Measurements from ENCODE around the gene ADAMTS4. TPM values are rescaled to one million over a fixed set of nuclear protein-coding genes. Genes with fewer than 3 reads are reported as not detected.

ADAMTS4 gene
- total and polyA plus RNA-seq, 4 donors, result 17.5 to 65.6 (median 38.4) TPM

GRCh38 chr1:161189036-161189435 is 9.8 kb downstream of the ADAMTS4 start:
- H3K27me3 ChIP-seq (ENCODE audit: control insufficient read depth, insufficient read depth, low read length), result no peaks in the 10 kb centered on the region
- no peak overlapping the region for H3K4me3 ChIP-seq (ENCODE audit: low read depth, low read length)
- no CpG with 5 or more reads among the region's 5 CpGs for WGBS (ENCODE audit: insufficient coverage)
- no peak for DNase-seq (ENCODE audit: low read depth in 4 of 6, low spot score in 6 of 6)
- peaks cover 23% of the 10 kb centered on the region for H3K4me1 ChIP-seq (ENCODE audit: control insufficient read depth, insufficient read depth, low read length)
- no peak overlapping the region for H3K27ac ChIP-seq (ENCODE audit: low read depth, low read length)
- peaks cover 8% of the 10 kb centered on the region for H3K36me3 ChIP-seq (ENCODE audit: control insufficient read depth, insufficient read depth, low read length)
- no peaks in the 10 kb centered on the region for H3K9me3 ChIP-seq (ENCODE audit: control insufficient read depth, insufficient read depth, low read length)

DNA sequence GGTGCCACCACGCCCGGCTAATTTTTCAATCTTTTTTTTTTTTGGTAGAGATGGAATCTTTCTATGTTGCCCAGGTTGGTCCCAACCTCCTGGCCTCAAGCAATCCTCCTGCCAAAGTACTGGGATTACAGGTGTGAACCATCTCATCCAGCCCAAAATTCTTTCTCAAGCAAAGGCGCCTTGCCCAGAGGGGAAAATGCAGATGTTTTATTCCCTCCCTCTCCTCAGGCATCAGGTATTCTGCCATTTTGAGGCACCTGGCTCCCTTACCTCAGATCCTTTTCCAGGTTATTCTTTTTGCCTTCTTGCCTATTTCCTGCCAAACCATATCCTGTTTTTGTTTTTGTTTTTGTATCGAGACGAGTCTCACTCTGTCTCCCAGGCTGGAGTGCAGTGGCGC is 10.5 kb downstream of the ADAMTS4 start:
- no peaks in the 10 kb centered on the region for H3K27me3 ChIP-seq (ENCODE audit: control insufficient read depth, insufficient read depth, low read length)
- H3K9me3 ChIP-seq (ENCODE audit: control insufficient read depth, insufficient read depth, low read length), result no peaks in the 10 kb centered on the region
- no peak for DNase-seq (ENCODE audit: low read depth in 4 of 6, low spot score in 6 of 6)
- peaks cover 5% of the 10 kb centered on the region for H3K36me3 ChIP-seq (ENCODE audit: control insufficient read depth, insufficient read depth, low read length)
- H3K4me3 ChIP-seq (ENCODE audit: low read depth, low read length), result no peak overlapping the region
- H3K4me1 ChIP-seq (ENCODE audit: control insufficient read depth, insufficient read depth, low read length), result peaks cover 16% of the 10 kb centered on the region
- WGBS (ENCODE audit: insufficient coverage), result 86% methylated on average over 1 of the region's 6 CpGs
- no peak overlapping the region for H3K27ac ChIP-seq (ENCODE audit: low read depth, low read length)

DNA sequence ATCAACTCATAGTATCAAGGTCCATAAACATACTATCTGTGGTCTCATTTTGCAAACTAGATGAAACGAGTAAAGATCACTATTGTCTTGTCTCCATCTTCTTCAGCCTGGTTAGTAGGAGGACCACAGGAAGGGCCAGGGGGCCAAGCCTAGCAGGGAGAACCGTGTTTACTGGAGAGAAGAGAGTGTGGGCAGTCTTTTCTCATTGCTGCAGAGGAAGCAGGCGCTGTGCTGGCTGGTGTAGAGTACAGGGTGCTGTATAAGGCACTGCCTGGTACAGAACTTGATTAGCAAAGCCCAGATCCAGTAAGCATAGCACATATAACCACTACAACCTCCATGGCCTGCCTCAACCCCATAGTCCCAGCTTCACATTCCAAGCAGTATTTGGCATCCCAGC is 11.5 kb downstream of the ADAMTS4 start:
- DNase-seq (ENCODE audit: low read depth in 4 of 6, low spot score in 6 of 6), result no peak
- H3K27ac ChIP-seq (ENCODE audit: low read depth, low read length), result no peak overlapping the region
- 88% methylated on average over 1 of the region's 3 CpGs for WGBS (ENCODE audit: insufficient coverage)
- H3K4me3 ChIP-seq (ENCODE audit: low read depth, low read length), result no peak overlapping the region
- H3K36me3 ChIP-seq (ENCODE audit: control insufficient read depth, insufficient read depth, low read length), result peaks cover 5% of the 10 kb centered on the region
- H3K27me3 ChIP-seq (ENCODE audit: control insufficient read depth, insufficient read depth, low read length), result no peaks in the 10 kb centered on the region
- no peaks in the 10 kb centered on the region for H3K9me3 ChIP-seq (ENCODE audit: control insufficient read depth, insufficient read depth, low read length)
- H3K4me1 ChIP-seq (ENCODE audit: control insufficient read depth, insufficient read depth, low read length), result peaks cover 9% of the 10 kb centered on the region

- Histone ChIP-seq H3K27ac (ENCODE audit: low read depth, low read length) (peak overlapping the region; percentile 10), H3K27me3 (ENCODE audit: control insufficient read depth, insufficient read depth, low read length) (no peaks in the 10 kb centered on the region), H3K36me3 (ENCODE audit: control insufficient read depth, insufficient read depth, low read length) (peaks cover under 1% of the 10 kb centered on the region), H3K4me3 (ENCODE audit: low read depth, low read length) (no peak overlapping the region), H3K4me1 (ENCODE audit: control insufficient read depth, insufficient read depth, low read length) (peaks cover 4% of the 10 kb centered on the region), H3K9me3 (ENCODE audit: control insufficient read depth, insufficient read depth, low read length) (no peaks in the 10 kb centered on the region)
- WGBS (ENCODE audit: insufficient coverage), result 80% methylated on average over 1 of the region's 2 CpGs
- DNase-seq (ENCODE audit: low read depth in 4 of 6, low spot score in 6 of 6), result no peak
These were observed 13.0 kb downstream of the ADAMTS4 start for GRCh38 chr1:161185732-161186311.

GRCh38 chr1:161185282-161185682 is 13.6 kb downstream of the ADAMTS4 start:
- WGBS (ENCODE audit: insufficient coverage), result 40% methylated on average over 1 of the region's 3 CpGs
- peak overlapping the region; percentile 10 for H3K27ac ChIP-seq (ENCODE audit: low read depth, low read length)
- peak in 2 of 6 donors; percentile 86 to 94 for DNase-seq (ENCODE audit: low read depth in 4 of 6, low spot score in 6 of 6)

GRCh38 chr1:161182214-161182613 is 16.6 kb downstream of the ADAMTS4 start:
- peaks cover 5% of the 10 kb centered on the region for H3K4me1 ChIP-seq (ENCODE audit: control insufficient read depth, insufficient read depth, low read length)
- DNase-seq (ENCODE audit: low read depth in 4 of 6, low spot score in 6 of 6), result no peak
- 100% methylated on average over 1 of the region's 1 CpG for WGBS (ENCODE audit: insufficient coverage)
- no peak overlapping the region for H3K4me3 ChIP-seq (ENCODE audit: low read depth, low read length)
- no peaks in the 10 kb centered on the region for H3K36me3 ChIP-seq (ENCODE audit: control insufficient read depth, insufficient read depth, low read length)
- no peaks in the 10 kb centered on the region for H3K9me3 ChIP-seq (ENCODE audit: control insufficient read depth, insufficient read depth, low read length)
- no peak overlapping the region for H3K27ac ChIP-seq (ENCODE audit: low read depth, low read length)
- H3K27me3 ChIP-seq (ENCODE audit: control insufficient read depth, insufficient read depth, low read length), result no peaks in the 10 kb centered on the region

More at GRCh38 chr1:161185282-161185682, 13.6 kb downstream of the ADAMTS4 start:
- no peaks in the 10 kb centered on the region for H3K27me3 ChIP-seq (ENCODE audit: control insufficient read depth, insufficient read depth, low read length)
- no peaks in the 10 kb centered on the region for H3K4me1 ChIP-seq (ENCODE audit: control insufficient read depth, insufficient read depth, low read length)
- no peaks in the 10 kb centered on the region for H3K9me3 ChIP-seq (ENCODE audit: control insufficient read depth, insufficient read depth, low read length)
- H3K4me3 ChIP-seq (ENCODE audit: low read depth, low read length), result no peak overlapping the region
- H3K36me3 ChIP-seq (ENCODE audit: control insufficient read depth, insufficient read depth, low read length), result no peaks in the 10 kb centered on the region

- H3K4me3 ChIP-seq (ENCODE audit: low read depth, low read length), result no peak overlapping the region
- WGBS (ENCODE audit: insufficient coverage), result 53% methylated on average over 1 of the region's 1 CpG
- H3K27ac ChIP-seq (ENCODE audit: low read depth, low read length), result no peak overlapping the region
- peaks cover 13% of the 10 kb centered on the region for H3K4me1 ChIP-seq (ENCODE audit: control insufficient read depth, insufficient read depth, low read length)
- no peaks in the 10 kb centered on the region for H3K9me3 ChIP-seq (ENCODE audit: control insufficient read depth, insufficient read depth, low read length)
- DNase-seq (ENCODE audit: low read depth in 4 of 6, low spot score in 6 of 6), result peak in 1 of 6 donors; percentile 28
- no peaks in the 10 kb centered on the region for H3K27me3 ChIP-seq (ENCODE audit: control insufficient read depth, insufficient read depth, low read length)
- H3K36me3 ChIP-seq (ENCODE audit: control insufficient read depth, insufficient read depth, low read length), result peaks cover 6% of the 10 kb centered on the region
These were observed 18.2 kb downstream of the ADAMTS4 start for GRCh38 chr1:161180639-161181038.

- 100% methylated on average over 2 of the region's 3 CpGs for WGBS (ENCODE audit: insufficient coverage)
- H3K4me3 ChIP-seq (ENCODE audit: low read depth, low read length), result no peak overlapping the region
These were observed 19.2 kb downstream of the ADAMTS4 start for GRCh38 chr1:161179698-161180097.

GRCh38 chr1:161177936-161178244 is 21.0 kb downstream of the ADAMTS4 start:
- no peaks in the 10 kb centered on the region for H3K9me3 ChIP-seq (ENCODE audit: control insufficient read depth, insufficient read depth, low read length)
- peak overlapping the region; percentile 91 for H3K4me3 ChIP-seq (ENCODE audit: low read depth, low read length)
- WGBS (ENCODE audit: insufficient coverage), result 17% methylated on average over 1 of the region's 9 CpGs
- H3K4me1 ChIP-seq (ENCODE audit: control insufficient read depth, insufficient read depth, low read length), result peaks cover 13% of the 10 kb centered on the region
- peak overlapping the region; percentile 75 for H3K27ac ChIP-seq (ENCODE audit: low read depth, low read length)
- no peak for DNase-seq (ENCODE audit: low read depth in 4 of 6, low spot score in 6 of 6)
- peaks cover 28% of the 10 kb centered on the region for H3K36me3 ChIP-seq (ENCODE audit: control insufficient read depth, insufficient read depth, low read length)
- no peaks in the 10 kb centered on the region for H3K27me3 ChIP-seq (ENCODE audit: control insufficient read depth, insufficient read depth, low read length)

More at GRCh38 chr1:161179698-161180097, 19.2 kb downstream of the ADAMTS4 start:
- no peaks in the 10 kb centered on the region for H3K9me3 ChIP-seq (ENCODE audit: control insufficient read depth, insufficient read depth, low read length)
- no peaks in the 10 kb centered on the region for H3K27me3 ChIP-seq (ENCODE audit: control insufficient read depth, insufficient read depth, low read length)
- no peak overlapping the region for H3K27ac ChIP-seq (ENCODE audit: low read depth, low read length)
- peaks cover 15% of the 10 kb centered on the region for H3K36me3 ChIP-seq (ENCODE audit: control insufficient read depth, insufficient read depth, low read length)
- peaks cover 13% of the 10 kb centered on the region for H3K4me1 ChIP-seq (ENCODE audit: control insufficient read depth, insufficient read depth, low read length)
- no peak for DNase-seq (ENCODE audit: low read depth in 4 of 6, low spot score in 6 of 6)

DNA sequence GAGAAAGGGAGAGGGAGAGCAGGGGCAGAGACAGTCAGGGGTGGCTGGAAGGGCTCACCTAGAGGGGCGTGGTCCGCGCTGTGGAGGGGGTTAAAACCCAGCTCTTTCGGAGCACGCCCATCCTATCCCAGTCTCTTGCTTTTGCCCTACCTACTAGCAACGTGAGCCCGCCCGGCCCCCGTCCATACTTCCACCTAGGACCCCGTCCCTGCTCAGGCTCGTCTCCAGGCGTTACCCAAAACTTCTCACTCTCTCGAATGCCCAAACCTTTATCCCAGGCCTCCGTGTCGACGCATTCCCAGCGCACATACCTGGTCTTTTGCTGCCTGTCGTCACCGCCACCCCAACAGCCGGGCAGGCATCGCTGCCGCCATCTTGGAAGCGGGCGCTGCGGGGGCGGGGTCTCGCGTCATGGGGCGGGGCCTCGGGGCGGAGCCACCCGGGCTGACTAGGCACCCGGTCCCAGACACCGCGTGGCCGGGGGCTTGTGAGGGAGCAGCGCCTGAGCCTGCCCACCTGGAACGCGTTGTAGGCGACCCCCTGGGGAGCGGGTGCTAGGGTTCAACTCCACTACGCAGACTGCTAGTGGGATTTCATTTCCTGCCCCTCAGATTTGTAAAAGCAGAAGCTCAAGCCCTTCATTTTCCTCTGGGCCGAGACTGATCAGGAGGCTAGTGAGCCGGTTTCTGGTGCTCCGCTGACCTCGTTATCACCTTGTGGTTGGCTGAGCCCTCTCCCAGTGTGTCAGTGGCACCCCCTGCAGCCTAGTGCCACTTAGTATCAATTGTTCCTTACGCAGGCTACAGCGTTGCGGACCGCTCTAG is 21.5 kb downstream of the ADAMTS4 start, which contains the start of gene B4GALT3:
TSS of gene B4GALT3 (minus strand) at position 396 of the 824 bp plus-strand sequence. CDS start 1,447 bp downstream, outside the sequence.
- peaks cover 34% of the 10 kb centered on the region for H3K36me3 ChIP-seq (ENCODE audit: control insufficient read depth, insufficient read depth, low read length)
- no peaks in the 10 kb centered on the region for H3K27me3 ChIP-seq (ENCODE audit: control insufficient read depth, insufficient read depth, low read length)
- no peaks in the 10 kb centered on the region for H3K9me3 ChIP-seq (ENCODE audit: control insufficient read depth, insufficient read depth, low read length)
- peak in 5 of 6 donors; percentile 71 to 96 (median 82) for DNase-seq (ENCODE audit: low read depth in 4 of 6, low spot score in 6 of 6)
- peak within 1 kb of the TSS; percentile 75 for H3K27ac ChIP-seq (ENCODE audit: low read depth, low read length)
- H3K4me1 ChIP-seq (ENCODE audit: control insufficient read depth, insufficient read depth, low read length), result peaks cover 13% of the 10 kb centered on the region
- peak within 1 kb of the TSS; percentile 91 for H3K4me3 ChIP-seq (ENCODE audit: low read depth, low read length)
- under 1% methylated on average over 45 of the region's 50 CpGs for WGBS (ENCODE audit: insufficient coverage)
